ENCODE data around the gene WWOX.

The WWOX gene

GRCh38 chr16:78405040-78405439 lies 305.6 kb downstream of the WWOX start:
- no peak for ATAC-seq
- no peak for TF ChIP-seq SNAI2 (CRISPR knock-in tag; IDR thresholded peaks at IDR 0.05)
- TF ChIP-seq ZNF8 (CRISPR knock-in tag; IDR thresholded peaks at IDR 0.05), result no peak
- TF ChIP-seq BACH2 (CRISPR knock-in tag; IDR thresholded peaks at IDR 0.05; ENCODE audit: borderline replicate concordance), result no peak
- no peak for TF ChIP-seq GLIS3 (CRISPR knock-in tag; IDR thresholded peaks at IDR 0.05)
- no peak for TF ChIP-seq ZNF565 (CRISPR knock-in tag; conservative IDR thresholded peaks at IDR 0.05; ENCODE audit: low read depth)
- TF ChIP-seq, protein P1, sequence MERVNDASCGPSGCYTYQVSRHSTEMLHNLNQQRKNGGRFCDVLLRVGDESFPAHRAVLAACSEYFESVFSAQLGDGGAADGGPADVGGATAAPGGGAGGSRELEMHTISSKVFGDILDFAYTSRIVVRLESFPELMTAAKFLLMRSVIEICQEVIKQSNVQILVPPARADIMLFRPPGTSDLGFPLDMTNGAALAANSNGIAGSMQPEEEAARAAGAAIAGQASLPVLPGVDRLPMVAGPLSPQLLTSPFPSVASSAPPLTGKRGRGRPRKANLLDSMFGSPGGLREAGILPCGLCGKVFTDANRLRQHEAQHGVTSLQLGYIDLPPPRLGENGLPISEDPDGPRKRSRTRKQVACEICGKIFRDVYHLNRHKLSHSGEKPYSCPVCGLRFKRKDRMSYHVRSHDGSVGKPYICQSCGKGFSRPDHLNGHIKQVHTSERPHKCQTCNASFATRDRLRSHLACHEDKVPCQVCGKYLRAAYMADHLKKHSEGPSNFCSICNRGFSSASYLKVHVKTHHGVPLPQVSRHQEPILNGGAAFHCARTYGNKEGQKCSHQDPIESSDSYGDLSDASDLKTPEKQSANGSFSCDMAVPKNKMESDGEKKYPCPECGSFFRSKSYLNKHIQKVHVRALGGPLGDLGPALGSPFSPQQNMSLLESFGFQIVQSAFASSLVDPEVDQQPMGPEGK (CRISPR knock-in tag; IDR thresholded peaks at IDR 0.05; ENCODE audit: borderline replicate concordance), result no peak
- TF ChIP-seq POU6F1 (CRISPR knock-in tag; IDR thresholded peaks at IDR 0.05; ENCODE audit: borderline replicate concordance, low read depth), result no peak
- TF ChIP-seq ZNF70 (CRISPR knock-in tag; IDR thresholded peaks at IDR 0.05), result no peak
- TF ChIP-seq ZFP3 (CRISPR knock-in tag; IDR thresholded peaks at IDR 0.05), result no peak
- TF ChIP-seq ISL1 (CRISPR knock-in tag; IDR thresholded peaks at IDR 0.05), result no peak
- TF ChIP-seq, protein P2, sequence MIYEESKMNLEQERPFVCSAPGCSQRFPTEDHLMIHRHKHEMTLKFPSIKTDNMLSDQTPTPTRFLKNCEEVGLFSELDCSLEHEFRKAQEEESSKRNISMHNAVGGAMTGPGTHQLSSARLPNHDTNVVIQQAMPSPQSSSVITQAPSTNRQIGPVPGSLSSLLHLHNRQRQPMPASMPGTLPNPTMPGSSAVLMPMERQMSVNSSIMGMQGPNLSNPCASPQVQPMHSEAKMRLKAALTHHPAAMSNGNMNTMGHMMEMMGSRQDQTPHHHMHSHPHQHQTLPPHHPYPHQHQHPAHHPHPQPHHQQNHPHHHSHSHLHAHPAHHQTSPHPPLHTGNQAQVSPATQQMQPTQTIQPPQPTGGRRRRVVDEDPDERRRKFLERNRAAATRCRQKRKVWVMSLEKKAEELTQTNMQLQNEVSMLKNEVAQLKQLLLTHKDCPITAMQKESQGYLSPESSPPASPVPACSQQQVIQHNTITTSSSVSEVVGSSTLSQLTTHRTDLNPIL (CRISPR knock-in tag; IDR thresholded peaks at IDR 0.05; ENCODE audit: low read depth), result no peak
- no peak for TF ChIP-seq ARNTL (CRISPR knock-in tag; IDR thresholded peaks at IDR 0.05; ENCODE audit: borderline replicate concordance, low read depth)
- no peak for TF ChIP-seq TSHZ2 (CRISPR knock-in tag; IDR thresholded peaks at IDR 0.05)

DNA sequence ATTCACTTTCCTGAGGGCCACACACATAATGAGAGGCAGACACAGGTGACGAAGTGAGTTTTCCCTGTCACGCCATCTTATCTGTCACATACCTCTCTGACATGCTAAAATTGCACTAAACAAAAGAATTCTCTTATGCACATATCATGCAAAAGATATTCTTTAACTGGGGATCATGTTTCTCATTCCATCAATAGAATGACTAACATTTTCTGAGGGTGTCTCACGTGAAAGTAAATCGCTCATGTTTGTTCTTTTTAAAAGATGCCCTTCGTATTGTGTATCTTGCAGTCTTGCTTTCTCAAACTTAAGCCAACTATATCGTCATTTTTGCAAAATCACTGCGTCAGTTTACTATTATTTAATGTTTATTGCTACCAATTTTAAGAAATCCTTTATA lies 306.4 kb downstream of the WWOX start:
- no peak for ATAC-seq
- TF ChIP-seq TOX (CRISPR knock-in tag; IDR thresholded peaks at IDR 0.05; ENCODE audit: borderline replicate concordance) (no peak), ZFP30 (CRISPR knock-in tag; IDR thresholded peaks at IDR 0.05) (no peak), ARNTL (CRISPR knock-in tag; IDR thresholded peaks at IDR 0.05; ENCODE audit: borderline replicate concordance, low read depth) (no peak), RARB (CRISPR knock-in tag; IDR thresholded peaks at IDR 0.05) (no peak), GLIS3 (CRISPR knock-in tag; IDR thresholded peaks at IDR 0.05) (no peak), SNAI2 (CRISPR knock-in tag; IDR thresholded peaks at IDR 0.05) (no peak), ISL1 (CRISPR knock-in tag; IDR thresholded peaks at IDR 0.05) (no peak), ZC3H10 (CRISPR knock-in tag; IDR thresholded peaks at IDR 0.05) (no peak)
- TF ChIP-seq, protein P2 (CRISPR knock-in tag; IDR thresholded peaks at IDR 0.05; ENCODE audit: low read depth), result no peak

DNA sequence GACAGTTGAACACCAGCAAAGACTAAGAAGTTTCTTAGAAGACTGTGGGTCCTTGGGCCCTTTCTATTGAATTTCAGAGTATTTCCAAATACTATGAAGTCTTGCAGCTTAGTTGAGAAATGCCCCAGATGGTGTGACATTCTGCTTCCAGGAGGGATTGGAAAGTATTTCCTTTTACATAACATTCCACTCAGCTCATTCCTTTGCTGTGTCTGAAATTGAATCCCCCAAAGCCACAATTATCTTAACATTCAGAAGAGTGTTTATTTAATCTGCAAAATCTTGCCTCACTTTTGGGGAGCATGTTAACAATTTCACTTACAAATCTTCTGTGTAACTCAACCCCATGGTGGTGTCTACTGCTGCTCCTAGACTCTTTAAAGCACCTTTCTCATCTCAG lies 307.7 kb downstream of the WWOX start:
- ATAC-seq, result no peak
- TF ChIP-seq ISL1 (CRISPR knock-in tag; IDR thresholded peaks at IDR 0.05) (no peak), ZC3H10 (CRISPR knock-in tag; IDR thresholded peaks at IDR 0.05) (no peak), SNAI2 (CRISPR knock-in tag; IDR thresholded peaks at IDR 0.05) (no peak), TOX (CRISPR knock-in tag; IDR thresholded peaks at IDR 0.05; ENCODE audit: borderline replicate concordance) (no peak), PPARA (CRISPR knock-in tag; IDR thresholded peaks at IDR 0.05; ENCODE audit: borderline replicate concordance) (no peak), ZFP30 (CRISPR knock-in tag; IDR thresholded peaks at IDR 0.05) (no peak), RARB (CRISPR knock-in tag; IDR thresholded peaks at IDR 0.05) (no peak), CSDC2 (CRISPR knock-in tag; IDR thresholded peaks at IDR 0.05) (no peak), ZNF565 (CRISPR knock-in tag; conservative IDR thresholded peaks at IDR 0.05; ENCODE audit: low read depth) (no peak), POU6F1 (CRISPR knock-in tag; IDR thresholded peaks at IDR 0.05; ENCODE audit: borderline replicate concordance, low read depth) (no peak), TSHZ2 (CRISPR knock-in tag; IDR thresholded peaks at IDR 0.05) (no peak)

Data from SK-N-SH treated with all-trans-retinoic acid at 6 μM for 48 hours (cell line).